Common myeloid progenitor, CD34-positive (primary cell): ENCODE results near the gene ZNF304. TPM values are rescaled to one million over a fixed set of nuclear protein-coding genes. Genes with fewer than 3 reads are reported as not detected.

Source experiments
- CTCF ChIA-PET: fragments of 350-600 bp; sonication (Branson Sonifier 250); formaldehyde crosslinking; loops from one replicate; lab custom pipeline; 2021; ENCODE audit warnings: antibody characterized with exemption; lab: Charles Lee
- POLR2A ChIA-PET: fragments of 350-600 bp; sonication (Branson Sonifier 250); formaldehyde crosslinking; loops from one replicate; lab custom pipeline; 2021; ENCODE audit warnings: antibody characterized with exemption; lab: Charles Lee
- DNase-seq, 3 donors: peaks; one replicate each; pipeline versions ENCODE4 v3.0.0 to v3.0.0-alpha.2; 2013
- H3K27ac ChIP-seq, 2 experiments: 1 replicate in 1 of 2; 2 replicates in 1 of 2; pipeline ENCODE4 v1.7.0; 2013; ENCODE audit warnings: inconsistent platforms in 2 of 2, low read length in 2 of 2, mild to moderate bottlenecking in 2 of 2, low read depth in 1 of 2, moderate library complexity in 1 of 2; ENCODE audit not compliant: severe bottlenecking in 2 of 2, insufficient read depth in 1 of 2, poor library complexity in 1 of 2
- H3K27me3 ChIP-seq, 5 experiments: replicated peaks in 2 of 5; 1 replicate in 3 of 5; 2 replicates in 2 of 5; pipeline versions ENCODE4 v1.6.1 to v1.7.0; 2013; ENCODE audit warnings: low read length in 4 of 5, mild to moderate bottlenecking in 2 of 5, moderate library complexity in 2 of 5, inconsistent platforms in 1 of 5; ENCODE audit not compliant: insufficient read depth in 5 of 5, control insufficient read depth in 4 of 5
- H3K36me3 ChIP-seq, 4 experiments: 1 replicate in 2 of 4; 2 replicates in 2 of 4; pipeline versions ENCODE4 v1.6.1 to v1.7.0; 2013; ENCODE audit warnings: low read length in 3 of 4, control low read depth in 1 of 4, mild to moderate bottlenecking in 1 of 4; ENCODE audit not compliant: control insufficient read depth in 4 of 4, insufficient read depth in 4 of 4
- H3K4me1 ChIP-seq, 4 experiments: 1 replicate in 3 of 4; 2 replicates in 1 of 4; pipeline versions ENCODE4 v1.6.1 to v1.7.1; 2013; ENCODE audit warnings: low read length in 3 of 4, mild to moderate bottlenecking in 3 of 4, control low read depth in 1 of 4, inconsistent platforms in 1 of 4, moderate library complexity in 1 of 4; ENCODE audit not compliant: control insufficient read depth in 4 of 4, insufficient read depth in 4 of 4; ENCODE audit errors: control extremely low read depth in 1 of 4
- H3K4me3 ChIP-seq, 7 experiments: 1 replicate in 4 of 7; 2 replicates in 3 of 7; pipeline versions ENCODE4 v1.5.1 to v1.7.0; 2013; ENCODE audit warnings: mild to moderate bottlenecking in 7 of 7, low read length in 6 of 7, moderate library complexity in 6 of 7, inconsistent platforms in 2 of 7, low read depth in 2 of 7, control low read depth in 1 of 7; ENCODE audit not compliant: insufficient read depth in 4 of 7, control insufficient read depth in 1 of 7; ENCODE audit errors: extremely low read depth in 1 of 7
- H3K9me3 ChIP-seq, 5 experiments: 1 replicate in 4 of 5; 2 replicates in 1 of 5; pipeline versions ENCODE4 v1.6.1 to v1.7.1; 2013; ENCODE audit warnings: low read length in 4 of 5, mild to moderate bottlenecking in 2 of 5, inconsistent platforms in 1 of 5, low read depth in 1 of 5, moderate library complexity in 1 of 5; ENCODE audit not compliant: control insufficient read depth in 4 of 5, insufficient read depth in 2 of 5; ENCODE audit errors: control extremely low read depth in 1 of 5
- WGBS: methylation state at CpG from one replicate; pipeline ENCODE4 v1.1.5; 2013; ENCODE audit not compliant: insufficient coverage; 5-methylcytosine and 5-hydroxymethylcytosine counted together
- polyA plus RNA-seq: library from polyadenylated mRNA; unstranded; fragments of 120-200 nt; gene quantifications from one replicate; pipeline ENCODE4 v1.2.1, GENCODE V29; 2013

ZNF304 gene
- polyA plus RNA-seq, result 6.6 TPM

GRCh38 chr19:57350877-57351805, at the start of gene ZNF304:
Gene ZNF304 (plus strand): TSS chr19:57351271. CDS start chr19:57351665, 394 bp downstream.
- WGBS, result 2% methylated on average over 50 of the region's 57 CpGs
- H3K4me3 ChIP-seq, result peak within 1 kb of the TSS; percentile 89 to 99 (median 99)
- H3K27me3 ChIP-seq, result no peaks in the 10 kb centered on the region
- H3K27ac ChIP-seq, result peak within 1 kb of the TSS; percentile 86 to 93
- ChIA-PET CTCF (no interaction called here), POLR2A (interaction anchor here (0.6 kb wide), 1 partner anchor 250 kb away, joined by 6 read pairs; no protein-coding TSS in a partner anchor)
- peaks cover 0 to 27% (median 10%) of the 10 kb centered on the region in 5 experiments for H3K9me3 ChIP-seq
- H3K4me1 ChIP-seq, result peaks cover 3 to 19% (median 15%) of the 10 kb centered on the region in 4 experiments
- peaks cover 14 to 32% (median 28%) of the 10 kb centered on the region in 4 experiments for H3K36me3 ChIP-seq
- DNase-seq, result peak; percentile 92 to 95 (median 92)

DNA sequence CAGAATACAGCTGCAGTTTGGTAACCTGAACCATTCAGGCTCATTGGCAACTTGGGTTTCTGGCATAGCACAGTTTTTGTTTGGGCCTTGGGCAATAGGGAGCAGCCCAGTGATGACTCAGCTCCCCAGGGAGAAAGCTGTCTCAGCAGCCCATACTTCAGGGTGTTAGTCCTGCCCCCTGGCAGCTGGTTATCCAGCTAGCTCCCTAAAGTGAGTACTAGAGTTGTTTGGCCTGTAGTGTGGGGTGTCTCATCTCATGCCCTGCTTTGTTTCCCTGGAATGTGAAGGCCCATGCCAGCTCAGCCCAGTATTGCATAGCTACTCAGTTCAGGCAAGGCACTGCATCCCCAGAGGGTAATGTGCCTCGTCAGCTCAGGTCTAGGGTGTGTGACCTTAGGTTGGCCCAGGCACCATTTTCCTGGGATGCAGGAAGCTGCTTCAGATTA, 49.0 kb upstream of the ZNF304 start:
- no peak overlapping the region for H3K27ac ChIP-seq
- peaks cover 0 to 4% (median 1%) of the 10 kb centered on the region in 5 experiments for H3K9me3 ChIP-seq
- 100% methylated on average over 1 of the region's 1 CpG for WGBS
- H3K4me1 ChIP-seq, result no peaks in the 10 kb centered on the region
- CTCF ChIA-PET, result interaction anchor here (2.2 kb wide), 1 partner anchor 9 kb away, joined by 8 read pairs; no protein-coding TSS in a partner anchor
- H3K27me3 ChIP-seq, result no peaks in the 10 kb centered on the region
- H3K4me3 ChIP-seq, result no peak overlapping the region
- H3K36me3 ChIP-seq, result peaks cover 8 to 42% (median 30%) of the 10 kb centered on the region in 4 experiments
- no peak for DNase-seq
- POLR2A ChIA-PET, result no interaction called here

GRCh38 chr19:57302727-57303401, 48.2 kb upstream of the ZNF304 start:
- no peaks in the 10 kb centered on the region for H3K4me1 ChIP-seq
- no peaks in the 10 kb centered on the region for H3K27me3 ChIP-seq
- no peak overlapping the region for H3K27ac ChIP-seq
- ChIA-PET CTCF (interaction anchor here (2.2 kb wide), 1 partner anchor 10 kb away, joined by 8 read pairs; no protein-coding TSS in a partner anchor), POLR2A (interaction anchor here (0.5 to 1.5 kb wide), 2 partner anchors 23 to 47 kb away, joined by 3 to 4 read pairs; partner anchors contain the start of gene ZNF460)
- H3K36me3 ChIP-seq, result peaks cover 8 to 40% (median 28%) of the 10 kb centered on the region in 4 experiments
- 98% methylated on average over 5 of the region's 7 CpGs for WGBS
- peaks cover 0 to 4% (median 1%) of the 10 kb centered on the region in 5 experiments for H3K9me3 ChIP-seq
- no peak overlapping the region for H3K4me3 ChIP-seq
- DNase-seq, result no peak

- CTCF ChIA-PET, result no interaction called here
These were observed 46.0 kb upstream of the ZNF304 start for GRCh38 chr19:57305056-57305455.

GRCh38 chr19:57308514-57308913, 42.6 kb upstream of the ZNF304 start:
- POLR2A ChIA-PET, result no interaction called here
- CTCF ChIA-PET, result no interaction called here

More at GRCh38 chr19:57305056-57305455, 46.0 kb upstream of the ZNF304 start:
- Histone ChIP-seq H3K4me3 (no peak overlapping the region), H3K4me1 (no peaks in the 10 kb centered on the region), H3K9me3 (peaks cover 0 to 5% (median 1%) of the 10 kb centered on the region in 5 experiments), H3K27ac (no peak overlapping the region), H3K27me3 (no peaks in the 10 kb centered on the region), H3K36me3 (peaks cover 5 to 36% (median 18%) of the 10 kb centered on the region in 4 experiments)
- DNase-seq, result no peak
- WGBS, result 0% methylated on average over 1 of the region's 1 CpG
- POLR2A ChIA-PET, result no interaction called here

DNA sequence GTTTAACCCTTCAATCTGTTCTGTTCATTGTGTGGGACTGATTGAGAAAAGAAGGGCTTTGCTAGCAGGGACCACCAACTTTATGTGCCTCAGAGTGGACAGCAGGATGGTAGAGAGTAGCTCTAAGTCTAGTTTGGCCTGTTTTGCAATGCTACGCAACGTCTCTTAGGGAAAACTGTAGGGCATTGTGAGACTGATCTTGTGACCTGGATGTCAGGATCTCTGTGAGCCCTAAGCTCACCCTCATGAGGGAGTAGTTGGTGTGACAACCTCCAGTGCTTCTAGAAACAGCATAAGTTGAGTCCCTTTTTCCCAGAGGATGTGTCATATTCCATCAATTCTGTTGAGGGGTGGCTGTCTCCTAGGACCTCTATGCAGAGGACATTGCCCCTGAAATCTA, 40.3 kb upstream of the ZNF304 start:
- Histone ChIP-seq H3K36me3 (no peaks in the 10 kb centered on the region), H3K27me3 (peaks cover 1 to 19% (median 8%) of the 10 kb centered on the region in 5 experiments), H3K27ac (no peak overlapping the region), H3K4me1 (no peaks in the 10 kb centered on the region), H3K9me3 (peaks cover 0 to 5% (median 1%) of the 10 kb centered on the region in 5 experiments), H3K4me3 (no peak overlapping the region)
- ChIA-PET CTCF (no interaction called here), POLR2A (no interaction called here)
- WGBS, result 93% methylated on average over 2 of the region's 2 CpGs
- DNase-seq, result no peak

More at GRCh38 chr19:57308514-57308913, 42.6 kb upstream of the ZNF304 start:
- Histone ChIP-seq H3K36me3 (peaks cover 0 to 6% (median 2%) of the 10 kb centered on the region in 4 experiments), H3K9me3 (peaks cover 0 to 5% (median 1%) of the 10 kb centered on the region in 5 experiments), H3K27ac (no peak overlapping the region), H3K4me1 (no peaks in the 10 kb centered on the region), H3K4me3 (no peak overlapping the region), H3K27me3 (peaks cover 0 to 7% (median 1%) of the 10 kb centered on the region in 5 experiments)
- no peak for DNase-seq
